DMS153 (cell line): ENCODE data around the gene HGF.

Experiments used
- DNase-seq: peaks from one replicate; lab custom pipeline; 2025; lab: John Stamatoyannopoulos, UW

HGF gene

GRCh38 chr7:81719865-81720264, 50.0 kb downstream of the HGF start:
- no peak for DNase-seq

GRCh38 chr7:81715984-81716588, 53.8 kb downstream of the HGF start:
- peak; percentile 1 for DNase-seq

GRCh38 chr7:81714306-81714705, 55.5 kb downstream of the HGF start:
- DNase-seq = no peak

GRCh38 chr7:81710751-81711150, 59.1 kb downstream of the HGF start:
- DNase-seq = no peak

- DNase-seq = no peak
Measured at GRCh38 chr7:81709836-81710235, 60.0 kb downstream of the HGF start.

- no peak for DNase-seq
Measured at GRCh38 chr7:81707966-81708365, 61.9 kb downstream of the HGF start.

- DNase-seq = no peak
Measured at GRCh38 chr7:81707196-81707595, 62.7 kb downstream of the HGF start.

GRCh38 chr7:81705206-81705605, 64.6 kb downstream of the HGF start:
- DNase-seq = no peak

- no peak for DNase-seq
Measured at GRCh38 chr7:81704595-81704994, 65.3 kb downstream of the HGF start.

GRCh38 chr7:81698965-81699364, 70.9 kb downstream of the HGF start:
- no peak for DNase-seq

- DNase-seq = no peak
Measured at GRCh38 chr7:81694711-81695110, 75.1 kb downstream of the HGF start.

GRCh38 chr7:81693894-81694293, 76.0 kb downstream of the HGF start:
- no peak for DNase-seq

- no peak for DNase-seq
Measured at GRCh38 chr7:81693080-81693479, 76.8 kb downstream of the HGF start.

GRCh38 chr7:81692146-81692905, 77.5 kb downstream of the HGF start:
- DNase-seq = no peak

GRCh38 chr7:81691199-81691821, 78.5 kb downstream of the HGF start:
- no peak for DNase-seq

- no peak for DNase-seq
Measured at GRCh38 chr7:81690688-81691087, 79.2 kb downstream of the HGF start.

- no peak for DNase-seq
Measured at GRCh38 chr7:81690251-81690650, 79.6 kb downstream of the HGF start.

- DNase-seq = no peak
Measured at GRCh38 chr7:81688622-81689411, 81.0 kb downstream of the HGF start.

- DNase-seq = no peak
Measured at GRCh38 chr7:81687062-81687461, 82.8 kb downstream of the HGF start.

- DNase-seq = no peak
Measured at GRCh38 chr7:81685270-81685868, 84.5 kb downstream of the HGF start.

- DNase-seq = peak; percentile 94
Measured at GRCh38 chr7:81684514-81685269, 85.2 kb downstream of the HGF start.
